H1 (cell line): ENCODE measurements around the gene RMC1. TPM values are rescaled to one million over a fixed set of nuclear protein-coding genes. Genes with fewer than 3 reads are reported as not detected.

Experiments
- CTCF ChIA-PET: fragments of 300-600 bp; sonication (Branson Sonifier 250); formaldehyde crosslinking; loops from one replicate; lab custom pipeline; 2021; ENCODE audit not compliant: partially characterized antibody; lab: Charles Lee
- POLR2A ChIA-PET: fragments of 300-600 bp; sonication (Branson Sonifier 250); formaldehyde crosslinking; loops from one replicate; lab custom pipeline; 2021; ENCODE audit warnings: inconsistent platforms; ENCODE audit not compliant: partially characterized antibody; lab: Charles Lee
- DNase-seq, 2 experiments: peaks; one replicate each; pipeline versions ENCODE4 v3.0.0 to v3.0.0-alpha.2; 2010 to 2022; ENCODE audit warnings: low spot score in 2 of 2, low read depth in 1 of 2, mixed read lengths in 1 of 2
- FAIRE-seq: peaks from 2 replicates; lab custom pipeline; 2011; peaks lifted over from hg19 to GRCh38; lab: Jason Lieb, UNC
- H2AFZ ChIP-seq: 2 replicates; pipeline ENCODE4 v1.8.1; 2012; ENCODE audit warnings: low read length, inconsistent platforms
- H2AK5ac ChIP-seq: 2 replicates; pipeline ENCODE4 v1.6.1; 2013; ENCODE audit warnings: low read depth, low read length
- H2BK120ac ChIP-seq: replicated peaks from 2 replicates; pipeline ENCODE3; 2013; ENCODE audit warnings: low read depth, low read length, inconsistent platforms
- H2BK12ac ChIP-seq: 2 replicates; pipeline ENCODE4 v1.6.1; 2013; ENCODE audit warnings: low read depth, low read length
- H2BK15ac ChIP-seq: 2 replicates; pipeline ENCODE4 v1.6.1; 2013; ENCODE audit warnings: low read length
- H2BK20ac ChIP-seq: 2 replicates; pipeline ENCODE4 v1.6.1; 2013; ENCODE audit warnings: low read length
- H2BK5ac ChIP-seq: 2 replicates; pipeline ENCODE4 v1.6.1; 2013; ENCODE audit warnings: low read depth, low read length
- H3K14ac ChIP-seq: 2 replicates; pipeline ENCODE4 v1.6.1; 2013; ENCODE audit warnings: inconsistent platforms; ENCODE audit not compliant: insufficient read length
- H3K18ac ChIP-seq: 2 replicates; pipeline ENCODE4 v1.6.1; 2013; ENCODE audit warnings: low read length; ENCODE audit errors: extremely low read depth
- H3K23ac ChIP-seq: 2 replicates; pipeline ENCODE4 v1.6.1; 2013; ENCODE audit warnings: inconsistent platforms; ENCODE audit not compliant: insufficient read length
- H3K23me2 ChIP-seq: 2 replicates; pipeline ENCODE4 v1.6.1; 2013; ENCODE audit warnings: low read depth, low read length
- H3K27ac ChIP-seq: 2 replicates; pipeline ENCODE4 v1.6.1; 2011; ENCODE audit warnings: low read depth, low read length, inconsistent platforms
- H3K27me3 ChIP-seq, 4 experiments: replicated peaks in 1 of 4; 1 replicate in 1 of 4; 2 replicates in 3 of 4; pipeline versions ENCODE4 v1.6.1 to v1.8.1; 2011 to 2013; ENCODE audit warnings: low read length in 3 of 4, mild to moderate bottlenecking in 3 of 4, inconsistent platforms in 2 of 4, mixed read lengths in 2 of 4, moderate library complexity in 1 of 4; ENCODE audit not compliant: control insufficient read depth in 3 of 4, insufficient read depth in 3 of 4; ENCODE audit errors: extremely low read depth in 1 of 4
- H3K36me3 ChIP-seq, 4 experiments: 2 replicates each; pipeline versions ENCODE4 v1.6.1 to v1.8.1; 2011 to 2013; ENCODE audit warnings: mild to moderate bottlenecking in 4 of 4, low read length in 3 of 4, moderate library complexity in 2 of 4, control low read depth in 1 of 4, inconsistent platforms in 1 of 4; ENCODE audit not compliant: insufficient read depth in 4 of 4, control insufficient read depth in 2 of 4
- H3K4ac ChIP-seq: replicated peaks from 2 replicates; pipeline ENCODE3; 2013; ENCODE audit warnings: low read length, low read depth, mixed read lengths, inconsistent platforms; ENCODE audit not compliant: insufficient read length
- H3K4me1 ChIP-seq, 4 experiments: replicated peaks in 1 of 4; 1 replicate in 1 of 4; 2 replicates in 3 of 4; pipeline versions ENCODE4 v1.6.1 to v1.8.1; 2011 to 2013; ENCODE audit warnings: low read length in 3 of 4, inconsistent platforms in 2 of 4, mixed read lengths in 1 of 4; ENCODE audit not compliant: insufficient read depth in 4 of 4, control insufficient read depth in 3 of 4
- H3K4me2 ChIP-seq, 2 experiments: 2 replicates each; pipeline versions ENCODE4 v1.6.1 to v1.8.1; 2011 to 2013; ENCODE audit warnings: low read depth in 2 of 2, low read length in 2 of 2, control low read depth in 1 of 2, inconsistent platforms in 1 of 2, mild to moderate bottlenecking in 1 of 2; ENCODE audit not compliant: insufficient read depth in 1 of 2
- H3K4me3 ChIP-seq, 4 experiments: fragments of 200-600, 300-600 bp in 1 of 4; sonication (generic), shearing (Covaris generic), sonication (Bioruptor Twin) in 1 of 4; 2 replicates each; pipeline versions ENCODE4 v1.5.1 to v1.8.1; 2011 to 2016; ENCODE audit warnings: low read length in 4 of 4, low read depth in 3 of 4, control low read depth in 2 of 4, inconsistent platforms in 2 of 4, mild to moderate bottlenecking in 2 of 4, mixed read lengths in 1 of 4, moderate library complexity in 1 of 4; ENCODE audit not compliant: insufficient read depth in 2 of 4; ENCODE audit errors: extremely low read depth in 1 of 4
- H3K56ac ChIP-seq: replicated peaks from 2 replicates; pipeline ENCODE3; 2013; ENCODE audit warnings: low read depth, mild to moderate bottlenecking, mixed read lengths, low read length, inconsistent platforms; ENCODE audit not compliant: insufficient read length
- H3K79me1 ChIP-seq: 2 replicates; pipeline ENCODE4 v1.6.1; 2013; ENCODE audit warnings: low read depth, low read length, control low read depth
- H3K79me2 ChIP-seq, 2 experiments: 2 replicates each; pipeline versions ENCODE4 v1.6.1 to v1.8.1; 2012 to 2013; ENCODE audit warnings: low read length in 2 of 2, mild to moderate bottlenecking in 2 of 2, inconsistent platforms in 1 of 2; ENCODE audit not compliant: insufficient read depth in 2 of 2, control insufficient read depth in 1 of 2
- H3K9ac ChIP-seq, 4 experiments: replicated peaks in 1 of 4; 1 replicate in 1 of 4; 2 replicates in 3 of 4; pipeline versions ENCODE4 v1.6.1 to v1.8.1; 2011 to 2013; ENCODE audit warnings: low read depth in 3 of 4, low read length in 3 of 4, control low read depth in 2 of 4, mild to moderate bottlenecking in 2 of 4, moderate library complexity in 2 of 4, inconsistent platforms in 1 of 4; ENCODE audit errors: extremely low read depth in 1 of 4
- H3K9me3 ChIP-seq, 2 experiments: 2 replicates each; pipeline versions ENCODE4 v1.6.1 to v1.8.1; 2012 to 2013; ENCODE audit warnings: mild to moderate bottlenecking in 2 of 2, moderate library complexity in 2 of 2, control low read depth in 1 of 2, inconsistent platforms in 1 of 2, low read depth in 1 of 2, low read length in 1 of 2, mixed read lengths in 1 of 2; ENCODE audit not compliant: insufficient read depth in 2 of 2
- H4K20me1 ChIP-seq, 2 experiments: replicated peaks in 1 of 2; 2 replicates each; pipeline versions ENCODE3 to v1.8.1; 2011 to 2013; ENCODE audit warnings: inconsistent platforms in 2 of 2, low read length in 2 of 2, mild to moderate bottlenecking in 1 of 2; ENCODE audit not compliant: insufficient read depth in 2 of 2, control insufficient read depth in 1 of 2
- H4K5ac ChIP-seq: 2 replicates; pipeline ENCODE4 v1.6.1; 2013; ENCODE audit warnings: low read length, low read depth, mixed read lengths, inconsistent platforms; ENCODE audit not compliant: insufficient read length
- H4K8ac ChIP-seq: 2 replicates; pipeline ENCODE4 v1.8.0; 2013; ENCODE audit warnings: mild to moderate bottlenecking, moderate library complexity, low read length, inconsistent platforms; ENCODE audit not compliant: insufficient read depth; ENCODE audit errors: extremely low read depth
- H4K91ac ChIP-seq: replicated peaks from 2 replicates; pipeline ENCODE3; 2013; ENCODE audit warnings: low read length, mixed read lengths, inconsistent platforms; ENCODE audit not compliant: insufficient read length
- BCL11A ChIP-seq, 2 experiments: IDR thresholded peaks; one replicate each; pipeline ENCODE4 v1.6.1; 2011; ENCODE audit warnings: low read depth in 2 of 2, low read length in 2 of 2, mild to moderate bottlenecking in 2 of 2
- JUND ChIP-seq: IDR thresholded peaks from 2 replicates; pipeline ENCODE4 v1.6.1; 2011; ENCODE audit warnings: mild to moderate bottlenecking, improper control_type of control experiment, low read length
- KDM5A ChIP-seq: fragments of 200-600 bp; IDR thresholded peaks from 2 replicates; pipeline ENCODE4 v1.7.1; 2012; ENCODE audit warnings: mild to moderate bottlenecking, low read length, inconsistent platforms, mixed read lengths
- POLR2A ChIP-seq, 2 experiments: IDR thresholded peaks; 1 replicate in 1 of 2; 2 replicates in 1 of 2; pipeline ENCODE4 v1.6.1; 2011; ENCODE audit warnings: low read depth in 2 of 2, low read length in 2 of 2, mild to moderate bottlenecking in 2 of 2; ENCODE audit errors: control extremely low read depth in 1 of 2
- POU5F1 ChIP-seq: IDR thresholded peaks from 2 replicates; pipeline ENCODE4 v1.6.1; 2011; ENCODE audit warnings: low read depth, mild to moderate bottlenecking, low read length, moderate library complexity
- SIN3A ChIP-seq, 2 experiments: IDR thresholded peaks in 1 of 2; conservative IDR thresholded peaks in 1 of 2; 2 replicates each; pipeline ENCODE4 v1.6.1; 2011 to 2012; ENCODE audit warnings: low read length in 2 of 2, improper control_type of control experiment in 1 of 2, low read depth in 1 of 2, mild to moderate bottlenecking in 1 of 2
- SRF ChIP-seq: IDR thresholded peaks from 2 replicates; pipeline ENCODE4 v1.6.1; 2011; ENCODE audit warnings: mild to moderate bottlenecking, low read depth, low read length, moderate library complexity
- WGBS, 2 experiments: shearing (Covaris generic) in 1 of 2; methylation state at CpG; one replicate each; pipeline versions ENCODE4 v1.1.6 to v1.1.7; 2013 to 2015; ENCODE audit warnings: low lambda C conversion rate in 2 of 2, mixed read lengths in 2 of 2, inconsistent platforms in 1 of 2, low coverage in 1 of 2, missing lambda C conversion rate in 1 of 2; ENCODE audit not compliant: insufficient replicate concordance in 2 of 2, insufficient coverage in 1 of 2, insufficient read length in 1 of 2; ENCODE audit errors: extremely low coverage in 1 of 2, missing lambda C conversion rate in 1 of 2; 5-methylcytosine and 5-hydroxymethylcytosine counted together
- polyA plus RNA-seq, 7 experiments: library from polyadenylated mRNA; depleted of rRNA in 3 of 7; stranded (reverse) in 5 of 7; unstranded in 2 of 7; fragments of >200 nt in 5 of 7; fragments of 200-250 nt in 2 of 7; gene quantifications; 1 replicate in 5 of 7; 2 replicates in 1 of 7; 4 replicates in 1 of 7; pipeline versions ENCODE4 v1.2.1 to v1.2.3, GENCODE V29; 2011 to 2013; ENCODE audit warnings: missing spikeins in 2 of 7, mixed read lengths in 2 of 7
- total RNA-seq: library from RNA; stranded (reverse); fragmentation: NEBNext Ultra II Directional; extraction: Animal tissue kit (Norgen Biotek cat#: 25700); gene quantifications from 2 replicates; pipeline ENCODE4 v1.2.1, GENCODE V29; 2021

The RMC1 gene
- total and polyA plus RNA-seq, 2 of the 8 experiments (the other 6 are each of a cell fraction or from before 2014, with no cell fraction given) = 16.4 to 20.1 TPM

- Histone ChIP-seq H3K56ac (no peak overlapping the region), H2BK12ac (no peak overlapping the region), H3K27me3 (no peaks in the 10 kb centered on the region), H3K79me1 (peaks cover 2% of the 10 kb centered on the region), H2AFZ (no peak overlapping the region), H4K5ac (no peak overlapping the region)
- CTCF ChIA-PET = no interaction called here
- TF ChIP-seq SIN3A (conservative IDR thresholded peaks at IDR 0.05 in 1 of 2, IDR thresholded peaks at IDR 0.05 in 1 of 2; ENCODE audit: low read depth in 1 of 2, low read length in 2 of 2) (no peak), POLR2A (IDR thresholded peaks at IDR 0.05; ENCODE audit: control extremely low read depth in 1 of 2, low read depth in 2 of 2, low read length in 2 of 2) (no peak), POU5F1 (no peak), BCL11A (IDR thresholded peaks at IDR 0.05; ENCODE audit: low read depth in 2 of 2, low read length in 2 of 2) (no peak), SRF (no peak), KDM5A (no peak), JUND (no peak)
- TF ChIP-seq, all 59 proteins: peak for 0
- H3K9ac ChIP-seq = no peak overlapping the region
- H2BK15ac ChIP-seq = no peak overlapping the region
- WGBS, 2 experiments = 90% methylated on average over 2 of the region's 2 CpGs; no CpG with 5 or more reads in 1 of the 2 experiments
- no peaks in the 10 kb centered on the region for H3K9me3 ChIP-seq
- no peak overlapping the region for H3K4me2 ChIP-seq
- H3K36me3 ChIP-seq = peaks cover 2 to 15% (median 11%) of the 10 kb centered on the region in 4 experiments
- H3K23me2 ChIP-seq = no peaks in the 10 kb centered on the region
- no peak overlapping the region for H2BK120ac ChIP-seq
- H4K20me1 ChIP-seq = peaks cover 0 to 8% of the 10 kb centered on the region in 2 experiments
- H2AK5ac ChIP-seq = no peak overlapping the region
- H3K4me1 ChIP-seq = no peaks in the 10 kb centered on the region
- DNase-seq (no peak), FAIRE-seq (no peak)
- no peak overlapping the region for H4K8ac ChIP-seq
- H3K18ac ChIP-seq = no peak overlapping the region
- H3K27ac ChIP-seq = no peak overlapping the region
- no peak overlapping the region for H3K4ac ChIP-seq
- H2BK20ac ChIP-seq = no peak overlapping the region
- H4K91ac ChIP-seq = no peak overlapping the region
- POLR2A ChIA-PET = no interaction called here
- H2BK5ac ChIP-seq = no peak overlapping the region
- no peak overlapping the region for H3K23ac ChIP-seq
- no peak overlapping the region for H3K14ac ChIP-seq
- peaks cover 0 to 43% of the 10 kb centered on the region in 2 experiments; a peak in 2 of 4 replicates for H3K79me2 ChIP-seq
- H3K4me3 ChIP-seq = no peak overlapping the region
These were observed 42.7 kb upstream of the RMC1 start for GRCh38 chr18:23460285-23461273.
